Small intestine (tissue), 7 donors: ENCODE results near the gene ARHGEF10L. TPM values are rescaled to one million over a fixed set of nuclear protein-coding genes. Genes with fewer than 3 reads are reported as not detected.
A peak's percentile ranks its signal among the peaks of the same experiment; 100 is the strongest.

Experiments
- DNase-seq, 2 donors: peaks; one replicate each; pipeline versions ENCODE4 v3.0.0 to v3.0.0-alpha.2; 2013
- FAIRE-seq: peaks from 2 replicates; lab custom pipeline; 2012; peaks lifted over from hg19 to GRCh38; lab: Jason Lieb, UNC
- H3K27ac ChIP-seq, 3 donors: one replicate each; pipeline ENCODE4 v1.5.1; 2013; ENCODE audit warnings: low read length in 2 of 3, mild to moderate bottlenecking in 2 of 3, control low read depth in 1 of 3, inconsistent platforms in 1 of 3, low read depth in 1 of 3, moderate library complexity in 1 of 3
- H3K27me3 ChIP-seq, 3 donors: one replicate each; pipeline ENCODE4 v1.6.1; 2013; ENCODE audit warnings: low read length in 3 of 3, inconsistent platforms in 1 of 3; ENCODE audit not compliant: control insufficient read depth in 3 of 3, insufficient read depth in 3 of 3
- H3K36me3 ChIP-seq, 3 donors: one replicate each; pipeline ENCODE4 v1.6.1; 2013; ENCODE audit warnings: low read length in 3 of 3, inconsistent platforms in 1 of 3, low read depth in 1 of 3, mild to moderate bottlenecking in 1 of 3, moderate library complexity in 1 of 3; ENCODE audit not compliant: control insufficient read depth in 3 of 3, insufficient read depth in 2 of 3
- H3K4me1 ChIP-seq, 3 donors: one replicate each; pipeline ENCODE4 v1.6.1; 2013; ENCODE audit warnings: low read length in 2 of 3, inconsistent platforms in 1 of 3, low read depth in 1 of 3, mild to moderate bottlenecking in 1 of 3, moderate library complexity in 1 of 3; ENCODE audit not compliant: control insufficient read depth in 3 of 3, insufficient read depth in 2 of 3
- H3K4me3 ChIP-seq, 3 donors: one replicate each; pipeline ENCODE4 v1.5.1; 2013; ENCODE audit warnings: low read length in 3 of 3, control low read depth in 1 of 3, inconsistent platforms in 1 of 3, low read depth in 1 of 3, mild to moderate bottlenecking in 1 of 3, moderate library complexity in 1 of 3
- H3K9me3 ChIP-seq, 2 donors: one replicate each; pipeline ENCODE4 v1.6.1; 2013; ENCODE audit warnings: low read depth in 1 of 2, low read length in 1 of 2; ENCODE audit not compliant: control insufficient read depth in 2 of 2, insufficient read depth in 1 of 2
- WGBS, 3 donors: extraction: QIAGEN DNeasy Blood & Tissue Kit; methylation state at CpG; one replicate each; pipeline ENCODE4 v1.1.7; 2013; 5-methylcytosine and 5-hydroxymethylcytosine counted together
- polyA plus RNA-seq, 4 donors: library from polyadenylated mRNA; stranded (reverse) in 3 of 4; unstranded in 1 of 4; fragments of 200-250 nt in 3 of 4; fragments of 120-200 nt in 1 of 4; gene quantifications; one replicate each; pipeline versions ENCODE4 v1.2.1 to v1.2.3, GENCODE V29; 2013
- donor health status: healthy with polysubstance abuse.
- donor health status: control.
- donor health status: control.
- donor health status: Bipolar disorder and iron deficiency.
- donor health status: healthy.

ARHGEF10L gene
- polyA plus RNA-seq, 4 donors, result 5.6 to 120 (median 35.0) TPM

- Histone ChIP-seq H3K27me3 (no peaks in the 10 kb centered on the region), H3K27ac (peak overlapping the region; percentile 42 to 82 (median 64)), H3K9me3 (no peaks in the 10 kb centered on the region), H3K4me1 (peaks cover 4 to 32% (median 5%) of the 10 kb centered on the region in 3 donors), H3K4me3 (no peak overlapping the region), H3K36me3 (no peaks in the 10 kb centered on the region)
- peak; percentile 78 to 88 for DNase-seq
- 14 to 62% (median 26%) methylated on average over 7 of the region's 7 CpGs for WGBS, 3 donors
- FAIRE-seq, result no peak
These were observed 20.3 kb downstream of the ARHGEF10L start for GRCh38 chr1:17559615-17560419.

- Histone ChIP-seq H3K9me3 (no peaks in the 10 kb centered on the region), H3K4me3 (no peak overlapping the region), H3K36me3 (no peaks in the 10 kb centered on the region), H3K4me1 (peaks cover 4 to 46% (median 5%) of the 10 kb centered on the region in 3 donors), H3K27me3 (no peaks in the 10 kb centered on the region), H3K27ac (peak overlapping the region in 1 of 3 donors; percentile 72)
- no peak for FAIRE-seq
- DNase-seq, result no peak
- WGBS, 3 donors, result 66 to 73% (median 71%) methylated on average over 7 to 8 of the region's 8 CpGs
These were observed 21.7 kb downstream of the ARHGEF10L start for GRCh38 chr1:17561247-17561548.

GRCh38 chr1:17561561-17561985 is 22.1 kb downstream of the ARHGEF10L start:
- FAIRE-seq (no peak), DNase-seq (no peak)
- Histone ChIP-seq H3K27ac (peak overlapping the region in 1 of 3 donors; percentile 72), H3K27me3 (no peaks in the 10 kb centered on the region), H3K36me3 (no peaks in the 10 kb centered on the region), H3K4me1 (peaks cover 4 to 49% (median 5%) of the 10 kb centered on the region in 3 donors), H3K9me3 (no peaks in the 10 kb centered on the region), H3K4me3 (no peak overlapping the region)
- WGBS, 3 donors, result 36 to 53% (median 44%) methylated on average over 9 of the region's 9 CpGs

GRCh38 chr1:17562375-17562774 is 22.9 kb downstream of the ARHGEF10L start:
- H3K36me3 ChIP-seq, result no peaks in the 10 kb centered on the region
- peak overlapping the region in 1 of 3 donors; percentile 72 for H3K27ac ChIP-seq
- peaks cover 4 to 50% (median 5%) of the 10 kb centered on the region in 3 donors for H3K4me1 ChIP-seq
- FAIRE-seq, result no peak
- 82 to 97% (median 86%) methylated on average over 5 of the region's 5 CpGs for WGBS, 3 donors
- H3K9me3 ChIP-seq, result no peaks in the 10 kb centered on the region
- no peak for DNase-seq
- H3K4me3 ChIP-seq, result no peak overlapping the region
- no peaks in the 10 kb centered on the region for H3K27me3 ChIP-seq

- H3K4me3 ChIP-seq, result no peak overlapping the region
- no peaks in the 10 kb centered on the region for H3K27me3 ChIP-seq
- 71 to 78% (median 73%) methylated on average over 8 of the region's 8 CpGs for WGBS, 3 donors
- no peaks in the 10 kb centered on the region for H3K36me3 ChIP-seq
- FAIRE-seq, result no peak
- no peak for DNase-seq
- peak overlapping the region in 1 of 3 donors; percentile 15 for H3K27ac ChIP-seq
- H3K4me1 ChIP-seq, result peaks cover 4 to 50% (median 4%) of the 10 kb centered on the region in 3 donors
- H3K9me3 ChIP-seq, result no peaks in the 10 kb centered on the region
These were observed 24.2 kb downstream of the ARHGEF10L start for GRCh38 chr1:17563494-17564281.

GRCh38 chr1:17564458-17565393 is 25.2 kb downstream of the ARHGEF10L start:
- Histone ChIP-seq H3K9me3 (no peaks in the 10 kb centered on the region), H3K27me3 (no peaks in the 10 kb centered on the region)

GRCh38 chr1:17565461-17566252 is 26.2 kb downstream of the ARHGEF10L start:
- Histone ChIP-seq H3K36me3 (no peaks in the 10 kb centered on the region), H3K27ac (no peak overlapping the region), H3K4me1 (peaks cover 0 to 44% (median 5%) of the 10 kb centered on the region in 3 donors), H3K9me3 (no peaks in the 10 kb centered on the region), H3K27me3 (no peaks in the 10 kb centered on the region), H3K4me3 (no peak overlapping the region)
- DNase-seq, result peak in 1 of 2 donors; percentile 40
- no peak for FAIRE-seq
- WGBS, 3 donors, result 34 to 52% (median 41%) methylated on average over 17 of the region's 17 CpGs

More at GRCh38 chr1:17564458-17565393, 25.2 kb downstream of the ARHGEF10L start:
- Histone ChIP-seq H3K36me3 (no peaks in the 10 kb centered on the region), H3K27ac (peak overlapping the region in 1 of 3 donors; percentile 55), H3K4me3 (no peak overlapping the region), H3K4me1 (peaks cover 0 to 48% (median 5%) of the 10 kb centered on the region in 3 donors)
- DNase-seq (no peak), FAIRE-seq (no peak)
- WGBS, 3 donors, result 32 to 64% (median 48%) methylated on average over 16 of the region's 16 CpGs
